Testis (tissue), 2 donors: ENCODE measurements around the gene KAT2B.

Experiments used
- POLR2A ChIP-seq: fragments of 450-650 bp; IDR thresholded peaks from one replicate; pipeline ENCODE4 v1.6.1; 2017; ENCODE audit warnings: antibody characterized with exemption, mild to moderate bottlenecking, moderate library complexity
- TF ChIP-seq, protein P1 (sequence below), 3 experiments: fragments of 450-650 bp in 2 of 3; fragments of 200-600 bp in 1 of 3; sonication (generic) in 1 of 3; IDR thresholded peaks; one replicate each; pipeline ENCODE4 v1.5.1; 2016 to 2019; ENCODE audit warnings: antibody characterized with exemption in 3 of 3, mild to moderate bottlenecking in 2 of 3, moderate library complexity in 1 of 3

DNA sequence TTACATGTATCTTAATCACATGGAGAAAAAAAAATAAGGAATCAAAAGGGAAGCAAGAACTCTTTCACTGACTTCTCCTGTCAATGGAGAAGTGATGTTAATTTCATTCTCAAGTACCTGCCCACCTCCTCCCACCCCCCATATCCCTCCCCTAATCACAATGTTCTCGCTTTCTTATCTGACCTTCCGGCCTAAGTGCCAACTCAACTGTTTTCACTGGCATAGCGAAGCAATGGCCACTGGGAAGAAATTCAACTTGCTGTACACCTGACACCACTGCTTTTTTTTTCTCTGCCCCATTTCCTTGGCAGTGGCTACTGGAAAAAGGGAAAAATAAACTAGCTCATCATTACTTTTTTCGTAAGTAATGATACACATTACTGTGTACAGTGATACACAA, 142.0 kb downstream of the KAT2B start:
- TF ChIP-seq, protein P1, sequence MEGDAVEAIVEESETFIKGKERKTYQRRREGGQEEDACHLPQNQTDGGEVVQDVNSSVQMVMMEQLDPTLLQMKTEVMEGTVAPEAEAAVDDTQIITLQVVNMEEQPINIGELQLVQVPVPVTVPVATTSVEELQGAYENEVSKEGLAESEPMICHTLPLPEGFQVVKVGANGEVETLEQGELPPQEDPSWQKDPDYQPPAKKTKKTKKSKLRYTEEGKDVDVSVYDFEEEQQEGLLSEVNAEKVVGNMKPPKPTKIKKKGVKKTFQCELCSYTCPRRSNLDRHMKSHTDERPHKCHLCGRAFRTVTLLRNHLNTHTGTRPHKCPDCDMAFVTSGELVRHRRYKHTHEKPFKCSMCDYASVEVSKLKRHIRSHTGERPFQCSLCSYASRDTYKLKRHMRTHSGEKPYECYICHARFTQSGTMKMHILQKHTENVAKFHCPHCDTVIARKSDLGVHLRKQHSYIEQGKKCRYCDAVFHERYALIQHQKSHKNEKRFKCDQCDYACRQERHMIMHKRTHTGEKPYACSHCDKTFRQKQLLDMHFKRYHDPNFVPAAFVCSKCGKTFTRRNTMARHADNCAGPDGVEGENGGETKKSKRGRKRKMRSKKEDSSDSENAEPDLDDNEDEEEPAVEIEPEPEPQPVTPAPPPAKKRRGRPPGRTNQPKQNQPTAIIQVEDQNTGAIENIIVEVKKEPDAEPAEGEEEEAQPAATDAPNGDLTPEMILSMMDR (IDR thresholded peaks at IDR 0.05): no peak
- no peak for TF ChIP-seq POLR2A
